ENCODE data around the gene C11orf21. TPM values are rescaled to one million over a fixed set of nuclear protein-coding genes. Genes with fewer than 3 reads are reported as not detected.
"Not testable (repeated sequence)": the region's sequence is repeated elsewhere in the genome, so short reads cannot be mapped to it uniquely, and the experiment has no call there.

The C11orf21 gene
- 0.10 and 1.5 TPM in 2 replicates for total RNA-seq (2014; rRNA removed; shearing (Covaris generic))

DNA sequence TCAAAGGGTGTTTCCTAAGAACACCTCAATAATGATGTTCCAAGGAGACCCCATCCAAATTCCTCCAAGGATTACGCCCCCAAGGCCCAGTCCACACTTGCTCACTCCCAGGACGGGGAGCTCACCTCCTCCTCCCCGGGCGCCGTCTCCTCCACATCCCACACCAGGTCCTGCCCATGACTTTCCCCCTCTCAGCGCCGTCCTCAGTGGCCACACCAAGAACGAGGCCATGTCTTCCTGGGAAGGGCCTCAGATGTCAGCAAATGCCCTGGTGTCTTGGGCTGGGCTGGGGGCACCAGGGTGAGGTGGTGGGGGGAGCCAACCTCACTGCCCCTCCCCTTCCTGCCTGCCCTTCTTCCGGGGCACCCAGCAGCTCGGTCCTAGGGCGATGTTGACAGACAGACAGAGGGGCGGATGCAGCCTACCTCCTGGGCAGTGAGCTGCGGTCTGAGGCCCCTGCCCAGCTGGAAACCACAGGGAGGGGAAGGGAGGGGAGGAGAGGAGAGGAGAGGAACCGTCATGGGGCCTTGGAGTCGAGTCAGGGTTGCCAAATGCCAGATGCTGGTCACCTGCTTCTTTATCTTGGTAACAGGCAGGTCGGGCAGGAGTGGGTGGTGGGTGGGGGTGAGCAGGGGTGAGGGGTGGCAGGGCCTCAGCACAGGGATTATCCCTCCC, at the start of gene C11orf21, which contains the start of gene TSPAN32:
C11orf21 (minus strand) TSS at position 288 of the 675 bp plus-strand sequence; CDS start at position 178, 110 bp downstream.
TSPAN32 (plus strand) TSS at position 383 of the 675 bp plus-strand sequence; CDS start at position 520, 137 bp downstream.
- DNase-seq (ENCODE audit: low spot score) = peak; percentile 93

DNA sequence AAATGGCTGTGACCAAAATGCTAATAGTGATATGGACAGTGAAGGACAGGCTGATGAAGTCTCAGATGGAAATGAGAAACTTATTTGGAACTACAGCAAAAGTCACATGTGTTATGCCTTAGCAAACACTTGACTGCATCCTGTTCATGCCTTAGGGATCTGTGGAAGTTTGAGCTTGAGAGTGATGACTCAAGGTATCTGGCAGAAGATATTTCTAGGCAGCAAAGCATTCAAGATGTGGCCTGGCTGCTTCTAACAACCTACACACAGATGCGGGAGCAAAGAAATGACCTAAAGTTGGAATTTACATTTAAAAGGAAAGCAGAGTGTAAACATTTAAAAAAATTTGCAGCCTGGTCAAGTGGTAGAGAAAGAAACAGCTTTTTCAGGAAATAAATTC, 47.3 kb upstream of the C11orf21 start:
- no peak for DNase-seq (ENCODE audit: low spot score)

DNA sequence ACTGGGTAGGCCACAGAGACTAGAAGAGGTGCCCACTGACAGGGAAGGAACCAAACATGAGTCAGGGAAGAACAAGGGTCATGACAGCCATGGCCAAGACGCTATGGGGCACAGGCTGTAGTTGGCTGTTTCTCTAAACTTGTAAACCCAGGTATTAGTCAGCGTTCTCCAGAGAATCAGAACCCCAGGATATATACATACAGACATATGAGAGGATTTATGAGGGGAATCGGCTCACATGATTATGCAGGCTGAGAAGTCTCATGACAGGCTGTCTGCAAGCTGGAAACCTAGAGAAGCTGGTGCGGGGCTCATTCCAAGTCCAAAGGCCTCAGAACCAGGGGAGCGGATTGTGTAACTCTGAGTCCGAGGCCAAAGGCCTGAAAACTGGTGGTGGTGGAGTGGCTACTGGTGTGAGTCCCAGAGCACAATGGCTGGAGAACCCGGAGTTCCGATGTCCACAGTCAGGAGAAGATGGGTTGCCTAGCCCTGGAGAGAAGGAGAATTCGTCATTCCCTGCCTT, 45.7 kb upstream of the C11orf21 start:
- DNase-seq (ENCODE audit: low spot score) = no peak

DNA sequence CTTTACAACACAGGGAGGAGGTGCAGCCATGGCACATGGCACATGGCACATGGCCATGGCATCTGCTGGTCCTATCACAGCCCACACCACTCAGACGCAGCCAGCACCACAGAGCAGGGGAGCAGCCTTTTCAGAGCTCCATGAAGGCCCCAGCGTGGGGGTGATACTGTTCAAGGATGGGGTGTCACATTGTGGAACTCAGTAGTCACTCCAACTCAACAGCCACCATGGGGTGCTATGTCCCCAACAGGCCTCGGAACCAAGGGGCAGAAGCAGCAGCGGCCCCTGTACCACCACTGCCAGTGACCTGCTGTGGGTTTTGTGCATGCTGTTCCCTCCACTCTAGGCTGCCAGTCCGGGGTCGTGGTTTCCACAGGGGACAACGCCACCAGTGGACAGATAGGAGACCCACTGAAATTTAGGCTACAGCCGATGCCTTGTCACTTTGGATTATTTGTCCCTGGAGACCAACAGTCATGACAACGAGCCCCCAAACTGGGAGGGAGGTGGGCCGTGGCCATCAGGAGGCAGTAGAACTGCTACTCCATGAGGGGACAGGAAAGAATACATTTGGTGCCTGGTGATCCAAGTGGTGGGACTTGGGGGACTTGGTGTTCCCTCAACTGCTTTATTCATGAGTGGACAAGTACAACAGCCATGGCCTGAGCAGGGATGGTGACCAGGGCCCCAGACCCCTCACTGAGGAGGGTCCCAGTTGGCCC, 45.0 kb upstream of the C11orf21 start:
- DNase-seq (ENCODE audit: low spot score) = no peak

DNA sequence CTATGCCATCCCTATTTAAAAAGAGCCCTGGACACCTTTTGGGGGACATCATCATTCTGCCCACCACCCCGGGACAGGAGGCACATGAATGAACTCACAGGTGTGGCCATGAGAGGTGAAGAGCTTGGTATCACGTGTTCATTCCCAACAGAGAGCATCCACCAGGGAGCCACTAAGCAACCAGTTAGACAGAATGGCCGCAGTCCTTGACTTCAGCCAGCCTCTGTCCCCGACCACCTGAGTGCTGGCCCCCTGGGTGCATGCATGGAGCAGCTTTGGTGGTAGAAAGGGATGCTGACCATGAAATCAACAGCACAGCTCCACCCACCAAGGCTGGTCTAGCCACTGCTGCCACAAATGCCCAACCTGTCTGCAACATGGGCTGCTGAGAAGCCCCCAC, 44.3 kb upstream of the C11orf21 start:
- DNase-seq (ENCODE audit: low spot score) = no peak

DNA sequence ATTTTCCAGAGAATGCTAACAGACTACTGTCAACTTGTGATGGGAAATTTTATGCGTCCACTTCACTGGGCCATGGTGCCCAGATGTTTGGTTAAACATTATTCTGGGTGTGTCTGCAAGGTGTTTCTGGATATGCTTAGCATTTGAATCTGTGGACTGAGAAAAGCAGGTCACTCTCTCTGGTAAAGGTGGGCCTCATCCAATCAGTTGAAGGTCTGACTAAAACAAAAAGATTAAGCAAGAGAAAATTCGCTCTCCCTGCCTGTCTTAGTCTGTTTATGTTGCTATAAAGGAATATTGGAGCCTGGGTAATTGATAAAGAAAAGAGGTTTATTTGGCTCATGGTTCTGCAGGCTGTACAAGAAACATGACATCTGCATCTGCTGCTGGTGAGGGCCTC, 43.3 kb upstream of the C11orf21 start:
- DNase-seq (ENCODE audit: low spot score) = no peak

DNA sequence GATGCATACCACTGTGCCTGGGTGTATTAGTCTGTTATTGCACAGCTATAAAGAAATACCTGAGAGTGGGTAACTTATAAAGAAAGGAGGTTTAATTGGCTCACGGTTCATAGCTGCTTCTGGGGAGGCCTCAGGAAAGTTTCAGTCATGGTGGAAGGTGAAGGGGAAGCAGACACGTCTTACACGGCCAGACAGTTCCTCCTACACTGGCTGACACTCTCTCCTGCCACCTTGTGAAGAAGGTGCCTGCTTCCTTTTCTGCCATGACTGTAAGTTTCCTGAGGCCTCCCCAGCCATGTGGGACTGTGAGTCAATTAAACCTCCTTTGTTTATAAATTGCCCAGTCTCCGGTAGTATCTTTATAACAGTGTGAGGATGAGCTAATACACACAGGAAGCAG, 41.8 kb upstream of the C11orf21 start:
- no peak for DNase-seq (ENCODE audit: low spot score)

DNA sequence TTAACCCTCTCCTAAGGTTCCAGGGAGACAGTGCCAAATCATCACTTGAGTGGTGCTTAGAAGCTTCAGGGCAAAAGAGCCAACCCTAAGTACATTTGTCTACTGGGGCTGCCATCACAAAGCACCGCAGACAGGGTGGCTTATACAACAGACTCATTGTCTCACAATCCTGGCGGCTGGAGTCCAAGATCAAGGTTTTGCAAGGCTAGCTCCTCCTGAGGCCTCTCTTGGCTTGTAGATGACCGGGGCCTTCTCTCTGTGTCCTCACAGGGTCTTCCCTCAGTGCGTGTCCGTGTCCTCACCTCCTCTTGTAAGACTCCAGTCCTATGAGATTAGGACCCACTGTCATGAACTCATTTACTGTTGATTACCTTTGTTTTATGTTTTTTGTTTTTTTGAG, 41.3 kb upstream of the C11orf21 start:
- DNase-seq (ENCODE audit: low spot score) = no peak

DNA sequence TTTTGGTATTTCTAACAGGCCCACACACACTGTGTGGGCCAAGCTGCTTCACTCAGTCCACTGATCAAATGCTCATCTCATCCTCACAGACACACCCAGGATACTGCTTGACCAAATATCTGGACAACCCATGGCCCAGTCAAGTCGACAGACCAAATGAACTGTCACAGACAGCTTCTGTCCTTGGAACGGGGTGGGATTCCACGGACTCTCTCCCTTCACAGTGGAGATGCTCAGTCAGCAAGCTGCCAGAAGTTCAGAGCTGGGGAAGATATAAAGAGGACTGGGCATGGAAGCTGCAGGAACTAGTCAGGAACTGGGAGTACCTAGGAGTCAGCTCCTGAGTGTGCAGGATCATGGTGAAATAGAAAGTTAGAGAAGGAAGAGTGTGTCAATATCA, 40.8 kb upstream of the C11orf21 start:
- DNase-seq (ENCODE audit: low spot score) = no peak

DNA sequence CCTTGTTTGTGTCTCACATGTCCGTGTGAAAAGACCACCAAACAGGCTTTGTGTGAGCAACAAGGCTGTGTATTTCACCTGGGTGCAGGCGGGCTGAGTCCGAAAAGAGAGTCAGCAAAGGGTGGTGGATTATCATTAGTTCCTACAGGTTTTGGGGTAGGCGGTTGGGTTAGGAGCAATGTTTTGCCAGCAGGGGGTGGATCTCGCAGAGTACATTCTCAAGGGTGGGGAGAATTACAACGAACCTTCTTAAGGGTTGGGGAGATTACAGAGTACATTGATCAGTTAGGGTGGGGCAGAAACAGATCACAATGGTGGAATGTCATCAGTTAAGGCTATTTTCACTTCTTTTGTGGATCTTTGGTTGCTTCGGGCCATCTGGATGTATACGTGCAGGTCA, 37.0 kb upstream of the C11orf21 start:
- DNase-seq (ENCODE audit: low spot score) = not testable (repeated sequence)

DNA sequence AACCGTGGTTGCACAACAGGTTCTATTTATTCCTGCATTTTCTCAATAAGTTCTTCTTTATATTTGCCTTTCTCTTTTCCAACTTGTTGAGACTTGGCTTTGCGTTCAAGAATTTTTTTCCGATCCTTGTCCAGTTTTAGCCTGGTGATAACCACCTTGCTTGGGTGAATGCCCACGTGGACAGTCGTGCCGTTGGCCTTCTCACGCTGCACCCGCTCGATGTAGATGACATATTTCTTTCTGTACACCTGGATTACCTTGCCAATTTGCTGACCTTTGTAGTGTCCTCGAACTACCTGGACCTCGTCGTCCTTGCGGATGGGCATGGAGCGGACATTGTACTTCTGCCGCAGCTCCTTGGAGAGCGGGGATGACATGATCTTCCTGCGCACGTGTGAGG, 33.6 kb upstream of the C11orf21 start:
- not testable (repeated sequence) for DNase-seq (ENCODE audit: low spot score)

DNA sequence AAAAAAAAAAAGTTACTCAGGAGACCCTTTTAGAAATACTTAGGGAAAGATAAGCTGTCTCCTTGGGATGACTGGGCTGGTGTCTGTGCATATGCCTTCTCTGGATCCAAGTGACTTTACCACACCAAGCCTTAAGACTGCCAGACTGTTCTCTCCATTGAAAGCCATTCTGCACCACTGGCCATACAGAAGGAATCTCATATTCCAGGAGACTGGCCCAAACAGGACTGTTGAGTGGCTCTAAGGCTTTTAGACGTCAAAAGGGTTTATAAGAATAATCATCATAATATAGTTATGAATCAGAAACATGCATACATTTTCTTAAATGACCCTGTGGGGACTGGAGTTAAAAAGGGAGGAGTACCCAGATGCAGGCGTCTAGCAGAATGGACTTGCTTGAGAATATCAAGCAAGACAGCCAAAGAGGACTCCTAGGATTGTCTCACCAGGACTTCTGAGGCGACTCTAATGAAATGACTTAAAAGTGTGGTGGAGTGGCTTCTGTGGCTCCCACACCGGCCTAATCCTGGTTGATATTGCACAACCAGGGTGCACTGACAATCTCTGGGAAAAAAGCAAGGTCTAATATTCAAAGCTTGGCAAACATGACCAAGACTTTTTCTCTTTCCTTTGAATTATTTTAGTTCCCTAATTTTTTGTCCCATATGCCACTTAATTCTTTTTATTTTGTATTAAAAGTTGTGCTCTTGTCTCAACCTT, 31.9 kb upstream of the C11orf21 start:
- not testable (repeated sequence) for DNase-seq (ENCODE audit: low spot score)

DNA sequence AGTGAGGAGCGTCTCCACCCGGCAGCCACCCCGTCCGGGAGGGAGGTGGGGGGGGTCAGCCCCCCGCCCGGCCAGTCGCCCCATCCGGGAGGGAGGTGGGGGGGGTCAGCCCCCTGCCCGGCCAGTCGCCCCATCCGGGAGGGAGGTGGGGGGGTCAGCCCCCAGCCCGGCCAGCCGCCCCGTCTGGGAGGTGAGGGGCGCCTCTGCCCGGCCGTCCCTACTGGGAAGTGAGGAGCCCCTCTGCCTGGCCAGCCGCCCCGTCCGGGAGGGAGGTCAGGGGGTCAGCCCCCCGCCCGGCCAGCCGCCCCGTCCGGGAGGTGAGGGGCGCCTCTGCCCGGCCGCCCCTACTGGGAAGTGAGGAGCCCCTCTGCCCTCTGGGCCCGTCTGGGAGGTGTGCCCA, 30.9 kb upstream of the C11orf21 start:
- DNase-seq (ENCODE audit: low spot score) = not testable (repeated sequence)

DNA sequence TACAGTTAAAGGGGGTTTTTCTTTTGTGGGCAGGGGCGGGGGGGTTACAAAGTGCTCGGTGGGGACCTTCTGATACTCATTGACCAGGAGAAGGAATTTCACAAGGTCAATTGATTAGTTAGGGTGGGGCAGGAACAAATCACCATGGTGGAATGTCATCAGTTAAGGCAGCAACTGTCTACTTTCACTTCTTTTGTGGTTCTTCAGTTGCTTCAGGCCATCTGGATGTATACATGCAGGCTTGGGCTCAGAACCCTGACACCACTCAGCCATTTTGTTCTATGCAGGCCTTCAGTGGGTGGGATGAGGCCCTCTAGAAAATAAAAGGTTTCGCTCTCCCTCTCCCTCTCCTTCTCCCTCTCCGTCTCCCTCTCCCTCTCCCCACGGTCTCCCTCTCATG, 29.7 kb upstream of the C11orf21 start:
- no peak for DNase-seq (ENCODE audit: low spot score)

DNA sequence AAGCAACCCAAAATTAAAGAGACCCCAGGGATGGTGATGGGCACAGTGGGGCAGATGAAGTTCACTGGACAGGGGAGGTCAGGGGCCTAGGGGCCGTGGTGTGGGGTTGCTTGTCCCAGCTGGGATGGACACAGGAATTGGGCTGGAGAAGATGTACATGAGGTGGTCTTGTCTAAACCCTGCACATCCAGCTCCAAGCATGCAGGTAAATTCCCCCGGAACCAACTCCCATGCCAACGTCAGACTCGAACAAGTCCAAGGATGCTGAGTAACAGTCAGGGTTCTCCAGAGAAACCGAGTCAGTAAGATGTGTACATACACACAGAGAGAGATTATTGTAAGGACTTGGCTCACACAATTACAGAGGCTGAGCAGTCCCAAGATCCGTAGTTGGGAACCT, 29.0 kb upstream of the C11orf21 start:
- DNase-seq (ENCODE audit: low spot score) = no peak

DNA sequence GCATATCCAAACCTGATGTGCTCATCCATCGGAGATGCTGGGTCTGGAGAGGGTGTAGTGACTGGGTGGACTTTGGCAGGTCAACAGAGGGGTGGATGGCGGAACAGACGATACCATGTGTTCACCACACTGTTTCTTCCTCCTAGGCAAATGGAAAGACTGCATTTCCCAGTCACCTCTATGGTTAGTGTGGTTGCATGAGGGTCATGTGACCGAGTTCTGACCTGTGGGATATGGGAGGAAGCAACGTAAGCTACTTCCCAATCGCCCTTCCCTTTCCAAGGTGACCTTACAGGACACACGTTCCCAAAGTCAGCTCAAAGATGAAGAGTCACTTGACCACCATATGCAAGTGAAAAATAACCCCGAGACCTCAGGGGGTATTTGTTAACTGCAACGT, 27.8 kb upstream of the C11orf21 start:
- no peak for DNase-seq (ENCODE audit: low spot score)

DNA sequence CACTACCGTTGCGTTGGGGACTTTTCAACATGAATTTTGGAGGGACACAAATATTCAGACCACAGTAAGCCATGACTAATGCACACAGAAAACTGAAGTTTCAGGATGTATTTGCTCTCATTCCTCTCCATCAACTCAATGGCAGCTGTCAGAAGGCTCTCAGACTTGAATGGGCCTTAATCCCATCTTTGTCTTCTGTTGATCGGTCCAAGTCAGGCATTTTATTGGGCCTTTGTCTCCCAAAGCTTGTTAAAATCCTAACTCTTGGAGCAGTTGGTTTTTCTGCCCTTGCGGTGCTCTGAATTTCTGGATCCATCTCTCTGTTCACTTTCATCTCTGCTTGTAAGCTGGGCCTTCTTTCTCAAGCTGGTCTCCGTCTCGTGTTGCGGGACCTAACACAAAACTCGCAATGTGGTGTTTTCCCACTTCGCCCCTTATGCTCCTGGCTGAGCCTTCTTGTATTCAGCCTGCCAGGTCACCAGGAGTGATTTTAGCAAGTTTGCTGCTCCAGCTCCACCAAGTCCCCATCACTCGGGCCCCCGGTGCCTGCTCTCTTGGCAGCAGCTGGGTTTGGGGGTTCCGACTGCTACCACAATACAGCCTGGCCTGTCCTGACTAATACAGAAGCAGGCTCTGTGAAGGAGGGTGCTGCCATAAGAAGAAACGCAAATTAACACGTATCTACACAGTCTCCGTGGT, 27.1 kb upstream of the C11orf21 start:
- DNase-seq (ENCODE audit: low spot score) = no peak

DNA sequence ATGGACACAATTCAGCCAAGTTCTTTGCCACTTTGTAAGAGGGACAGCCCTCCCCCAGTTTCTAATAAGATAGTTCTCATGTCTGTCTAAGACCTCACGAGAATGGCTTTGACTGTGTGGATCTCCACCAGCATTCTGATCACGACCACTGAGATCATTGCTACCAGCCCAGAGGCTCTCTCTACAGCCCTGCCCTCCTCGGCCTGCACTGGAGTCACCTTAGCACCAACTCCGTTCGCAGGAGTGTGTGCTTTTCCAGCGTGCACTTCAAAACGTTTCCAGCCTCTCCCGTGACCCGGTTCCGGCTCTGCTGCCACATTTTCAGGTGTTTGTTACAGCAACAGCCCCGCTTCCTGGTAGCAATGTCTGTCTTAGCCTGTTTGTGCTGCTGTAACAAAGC, 26.3 kb upstream of the C11orf21 start:
- DNase-seq (ENCODE audit: low spot score) = no peak

DNA sequence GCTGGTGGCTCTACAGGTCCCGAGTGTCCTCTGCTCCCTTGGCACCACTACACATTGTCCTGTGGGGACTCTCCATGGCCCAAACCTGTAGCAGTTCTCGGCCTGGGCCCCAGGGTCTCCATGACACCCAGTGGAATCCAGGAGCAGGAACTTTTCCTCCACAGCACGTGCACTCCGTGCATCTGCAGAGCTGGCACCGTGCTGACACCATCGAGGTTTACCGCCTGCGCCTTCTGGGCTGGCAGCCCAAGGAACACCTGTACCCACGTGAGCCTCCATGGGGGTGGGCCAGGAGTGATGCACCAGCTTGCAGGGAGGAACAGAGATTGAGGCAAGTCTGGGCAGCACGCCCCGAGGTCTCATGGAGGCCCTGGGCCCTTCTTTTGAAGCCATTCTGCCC, 25.3 kb upstream of the C11orf21 start:
- DNase-seq (ENCODE audit: low spot score) = no peak

DNA sequence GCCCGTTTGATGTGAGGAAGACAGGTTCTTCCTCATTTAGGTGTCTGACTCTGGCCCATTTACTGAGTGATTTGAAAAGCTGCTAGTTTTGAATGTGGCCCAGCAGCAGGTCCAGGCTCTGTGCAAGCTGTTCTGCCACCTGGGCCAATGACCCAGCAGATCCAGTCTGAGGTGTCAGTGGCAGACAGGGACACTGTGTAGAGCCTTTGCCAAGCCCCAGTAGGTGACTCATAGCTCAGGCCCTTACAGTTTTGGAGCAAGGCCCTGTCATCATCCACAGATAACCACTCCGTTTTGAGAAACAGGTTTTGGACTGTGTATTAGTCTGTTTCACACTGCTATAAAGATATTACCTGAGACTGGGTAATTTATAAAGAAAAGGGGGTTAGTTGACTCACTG, 24.0 kb upstream of the C11orf21 start:
- DNase-seq (ENCODE audit: low spot score) = no peak

DNA sequence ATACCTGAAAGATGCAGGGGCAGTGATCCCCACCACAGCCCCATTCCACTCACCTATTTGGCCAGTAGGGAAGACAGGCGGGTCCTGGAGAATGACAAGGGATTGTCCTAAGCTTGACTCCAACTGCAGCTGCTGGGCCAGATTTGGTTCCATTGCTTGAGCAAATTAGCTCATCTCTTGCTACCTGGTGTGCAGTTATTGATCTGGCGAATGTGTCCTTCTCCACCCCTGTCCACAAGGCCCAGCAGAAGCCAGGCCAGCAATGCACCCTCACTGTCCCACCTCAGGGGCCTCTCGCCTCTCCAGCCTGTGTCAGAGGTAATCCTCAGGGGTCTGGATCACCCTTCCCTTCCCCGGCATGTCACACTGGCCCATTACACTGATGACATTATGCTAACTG, 23.4 kb upstream of the C11orf21 start:
- no peak for DNase-seq (ENCODE audit: low spot score)

DNA sequence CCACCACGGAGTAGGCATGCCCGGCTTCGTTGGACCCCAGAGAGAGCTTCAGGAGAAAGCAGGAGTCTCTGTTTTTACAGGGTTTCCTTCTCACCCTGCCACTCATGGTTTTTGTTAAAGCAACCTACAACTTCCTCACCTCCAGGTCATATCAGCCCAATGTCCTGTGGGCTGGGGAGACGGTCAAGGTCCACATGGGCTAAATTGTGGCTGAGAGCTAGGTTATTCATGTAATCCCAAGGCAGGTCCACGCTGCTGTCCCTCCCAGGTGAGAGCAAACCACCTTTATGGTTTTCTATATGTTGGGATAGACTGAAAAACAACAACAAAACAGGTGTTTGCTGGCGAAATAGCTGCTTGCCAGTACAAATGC, 19.6 kb upstream of the C11orf21 start:
- DNase-seq (ENCODE audit: low spot score) = no peak

Data from H4 (cell line).